ENCODE measurements around the gene PTGDR. TPM values are rescaled to one million over a fixed set of nuclear protein-coding genes. Genes with fewer than 3 reads are reported as not detected.

The PTGDR gene
- total and polyA plus RNA-seq, 2 of the 8 experiments (the other 6 are each of a cell fraction or from before 2014, with no cell fraction given), result 0.22 to 0.83 TPM

- Histone ChIP-seq H3K56ac (replicated peaks; ENCODE audit: insufficient read length, low read depth, low read length) (no peak overlapping the region), H2BK12ac (ENCODE audit: low read depth, low read length) (no peak overlapping the region), H4K20me1 (replicated peaks in 1 of 2; ENCODE audit: control insufficient read depth in 1 of 2, insufficient read depth in 2 of 2, low read length in 2 of 2) (no peaks in the 10 kb centered on the region), H4K5ac (ENCODE audit: insufficient read length, low read depth, low read length) (no peak overlapping the region), H3K4me2 (ENCODE audit: insufficient read depth in 1 of 2, low read depth in 2 of 2, low read length in 2 of 2) (no peak overlapping the region), H2BK5ac (ENCODE audit: low read depth, low read length) (no peak overlapping the region), H3K79me2 (ENCODE audit: control insufficient read depth in 1 of 2, insufficient read depth in 2 of 2, low read length in 2 of 2) (no peaks in the 10 kb centered on the region), H2AFZ (ENCODE audit: low read length) (no peak overlapping the region), H3K4me3 (ENCODE audit: extremely low read depth in 1 of 4, insufficient read depth in 2 of 4, low read depth in 3 of 4, low read length in 4 of 4) (no peak overlapping the region), H3K23ac (ENCODE audit: insufficient read length) (no peak overlapping the region), H3K18ac (ENCODE audit: extremely low read depth, low read length) (no peak overlapping the region), H2BK120ac (replicated peaks; ENCODE audit: low read depth, low read length) (no peak overlapping the region), H3K27me3 (replicated peaks in 1 of 4; ENCODE audit: control insufficient read depth in 3 of 4, extremely low read depth in 1 of 4, insufficient read depth in 3 of 4, low read length in 3 of 4) (peaks cover 0 to 1% (median 0%) of the 10 kb centered on the region in 4 experiments; a peak in 1 of 7 replicates), H3K4me1 (replicated peaks in 1 of 4; ENCODE audit: control insufficient read depth in 3 of 4, insufficient read depth in 4 of 4, low read length in 3 of 4) (no peaks in the 10 kb centered on the region), H3K79me1 (ENCODE audit: low read depth, low read length) (no peaks in the 10 kb centered on the region), H4K8ac (ENCODE audit: extremely low read depth, insufficient read depth, low read length) (no peak overlapping the region), H2BK20ac (ENCODE audit: low read length) (no peak overlapping the region), H3K9ac (replicated peaks in 1 of 4; ENCODE audit: extremely low read depth in 1 of 4, low read depth in 3 of 4, low read length in 3 of 4) (no peak overlapping the region), H2AK5ac (ENCODE audit: low read depth, low read length) (no peak overlapping the region), H3K23me2 (ENCODE audit: low read depth, low read length) (no peaks in the 10 kb centered on the region), H4K91ac (replicated peaks; ENCODE audit: insufficient read length, low read length) (no peak overlapping the region), H3K14ac (ENCODE audit: insufficient read length) (no peak overlapping the region), H3K4ac (replicated peaks; ENCODE audit: insufficient read length, low read depth, low read length) (no peak overlapping the region), H3K9me3 (ENCODE audit: insufficient read depth in 2 of 2, low read depth in 1 of 2, low read length in 1 of 2) (no peaks in the 10 kb centered on the region), H3K36me3 (ENCODE audit: control insufficient read depth in 2 of 4, insufficient read depth in 4 of 4, low read length in 3 of 4) (no peaks in the 10 kb centered on the region), H3K27ac (ENCODE audit: low read depth, low read length) (no peak overlapping the region), H2BK15ac (ENCODE audit: low read length) (no peak overlapping the region)
- DNase-seq (ENCODE audit: low read depth in 1 of 2, low spot score in 2 of 2), result no peak
- ChIA-PET POLR2A (ENCODE audit: partially characterized antibody) (no interaction called here), CTCF (ENCODE audit: partially characterized antibody) (no interaction called here)
- WGBS, 2 experiments (ENCODE audit: extremely low coverage in 1 of 2, insufficient coverage in 1 of 2, insufficient read length in 1 of 2, insufficient replicate concordance in 2 of 2, low coverage in 1 of 2, low lambda C conversion rate in 2 of 2, missing lambda C conversion rate in 1 of 2), result 89% methylated on average over 4 of the region's 4 CpGs; no CpG with 5 or more reads in 1 of the 2 experiments
- FAIRE-seq, result no peak
- TF ChIP-seq USF2 (IDR thresholded peaks at IDR 0.05; ENCODE audit: low read length) (no peak), YY1 (IDR thresholded peaks at IDR 0.05; ENCODE audit: low read depth, low read length) (no peak), POLR2AphosphoS5 (IDR thresholded peaks at IDR 0.05; ENCODE audit: low read depth, low read length) (no peak), SIRT6 (IDR thresholded peaks at IDR 0.05; ENCODE audit: low read length) (no peak), E2F6 (IDR thresholded peaks at IDR 0.05) (no peak), CBX5 (IDR thresholded peaks at IDR 0.05; ENCODE audit: low read depth, low read length) (no peak), TEAD4 (IDR thresholded peaks at IDR 0.05; ENCODE audit: low read depth, low read length) (no peak), HDAC2 (IDR thresholded peaks at IDR 0.05; ENCODE audit: borderline replicate concordance in 1 of 2, low read depth in 2 of 2, low read length in 2 of 2) (no peak), EP300 (IDR thresholded peaks at IDR 0.05; ENCODE audit: borderline replicate concordance in 1 of 2, low read depth in 2 of 2, low read length in 2 of 2) (no peak), TAF7 (optimal IDR thresholded peaks at IDR 0.05; ENCODE audit: borderline replicate concordance, low read depth, low read length) (no peak), CTBP2 (IDR thresholded peaks at IDR 0.05; ENCODE audit: borderline replicate concordance, insufficient read depth, insufficient read length, low read length) (no peak), BCL11A (IDR thresholded peaks at IDR 0.05; ENCODE audit: low read depth in 2 of 2, low read length in 2 of 2) (no peak)
These were observed 47.9 kb upstream of the PTGDR start for GRCh38 chr14:52219488-52220084.

All from H1 (cell line).